Activated CD4-positive, alpha-beta T cell treated with anti-CD3 and anti-CD28 coated beads, Interleukin-2, amount 50 U/mL, for 24 hours (primary cell): ENCODE data around the gene FGD4.

Experiments used
- DNase-seq, 2 donors: peaks; one replicate each; pipeline ENCODE4 v3.0.0-alpha.2; 2020; ENCODE audit warnings: low read depth in 1 of 2, low spot score in 1 of 2

Gene FGD4

DNA sequence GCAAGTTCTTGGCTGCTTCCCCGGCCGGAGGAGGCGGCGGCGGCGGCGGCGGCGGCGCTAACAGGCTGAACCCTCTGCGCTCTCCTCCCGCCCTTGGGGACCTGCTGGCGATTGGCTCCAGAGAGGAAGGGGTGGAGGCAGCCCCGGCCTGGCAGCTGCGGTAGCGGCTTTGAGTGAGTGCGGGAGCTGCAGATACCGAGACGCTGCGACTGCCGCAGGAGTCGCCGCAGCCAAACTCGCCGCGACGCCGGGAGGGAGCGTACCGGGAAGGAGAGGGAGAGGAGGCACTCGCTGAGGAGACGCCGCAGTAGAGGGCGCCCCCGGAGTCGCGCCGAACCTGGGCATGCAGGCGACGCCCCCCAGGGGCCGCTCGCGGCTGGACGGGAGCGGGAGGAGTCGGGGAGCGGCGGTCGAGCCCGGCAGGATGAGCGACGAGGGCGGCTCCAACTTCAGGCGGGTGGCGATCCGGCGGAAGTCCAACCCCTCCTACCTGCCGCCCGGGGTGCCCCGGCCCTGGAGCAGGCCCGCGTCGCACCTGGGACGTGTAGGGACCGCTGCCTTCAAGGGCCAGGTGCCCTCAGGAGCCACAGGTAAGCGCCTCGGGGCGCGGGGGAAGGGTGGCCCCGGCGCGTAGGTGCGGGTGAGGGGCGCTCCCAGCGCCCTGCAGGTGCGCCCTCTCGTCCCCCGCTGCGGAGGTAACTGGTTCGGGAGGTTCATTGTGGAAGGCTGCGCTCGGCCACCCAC is at the start of gene FGD4:
Gene FGD4 (plus strand): TSS at position 189 of the 744 bp plus-strand sequence.
- peak in 1 of 2 donors; percentile 44 for DNase-seq

DNA sequence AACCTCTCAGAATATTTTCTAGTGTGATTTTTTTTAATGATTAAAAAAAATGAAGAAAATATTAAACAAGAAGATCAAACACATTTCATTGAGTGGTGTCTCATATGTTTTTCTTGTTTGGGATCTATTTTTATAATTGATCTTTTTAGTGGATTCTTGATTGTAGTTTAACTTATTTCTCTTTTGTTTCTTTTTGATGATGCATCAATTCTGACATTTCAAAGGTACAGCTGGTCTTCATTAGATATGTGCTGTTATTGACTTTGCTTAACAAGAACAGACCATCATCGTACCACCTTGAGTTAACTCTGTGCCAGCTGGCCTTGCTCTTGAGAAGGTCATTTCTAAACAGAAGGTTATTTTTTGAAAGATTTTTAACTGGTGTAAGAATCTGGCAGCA is 45.8 kb upstream of the FGD4 start:
- no peak for DNase-seq

DNA sequence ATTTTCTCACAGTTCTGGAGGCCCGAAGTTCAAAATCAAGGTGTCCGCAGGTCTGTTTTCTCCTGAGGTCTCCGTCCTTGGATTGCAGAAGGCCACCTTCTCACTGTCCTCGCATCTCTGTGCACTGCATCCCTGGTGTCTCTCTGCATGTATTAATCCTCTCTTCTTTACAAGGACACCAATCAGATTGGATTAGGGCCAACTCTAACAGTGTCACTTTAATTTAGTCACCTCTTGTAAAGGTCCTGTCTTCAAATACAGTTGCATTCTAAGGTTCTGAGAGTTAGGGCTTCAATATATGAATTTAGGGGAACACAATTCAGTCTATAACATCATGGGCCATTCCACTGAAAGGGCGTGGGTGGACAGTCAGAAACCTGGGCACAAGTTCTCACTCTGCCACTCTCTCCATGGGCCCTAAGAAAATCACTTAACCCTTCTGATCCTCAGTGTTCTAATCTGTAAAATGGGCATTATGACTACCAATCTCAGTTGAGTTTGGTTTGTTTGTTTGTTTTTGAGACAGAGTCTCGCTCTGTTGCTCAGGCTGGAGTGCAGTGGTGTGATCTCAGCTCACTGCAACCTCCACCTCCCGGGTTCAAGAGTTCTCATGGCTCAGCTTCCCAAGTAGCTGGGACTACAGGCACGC is 41.6 kb upstream of the FGD4 start:
- DNase-seq, result no peak

DNA sequence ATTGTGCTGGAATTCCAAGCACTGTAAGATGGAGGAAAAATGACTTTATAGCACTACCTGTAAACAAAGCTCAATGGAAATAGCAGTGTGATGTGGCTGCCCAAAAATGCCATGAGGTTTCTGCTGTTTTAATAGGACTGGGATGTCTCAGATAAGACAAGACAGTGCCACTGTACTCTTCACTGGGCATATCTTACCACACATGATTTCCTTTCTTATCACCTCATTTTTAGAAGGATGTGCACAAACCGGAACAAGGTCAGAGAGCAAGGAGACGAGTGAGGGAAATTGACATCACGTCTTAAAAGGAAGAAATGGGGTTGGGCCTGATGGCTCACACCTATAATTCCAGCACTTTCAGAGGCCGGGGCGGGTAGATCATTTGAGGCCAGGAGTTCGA is 38.4 kb upstream of the FGD4 start:
- no peak for DNase-seq

DNA sequence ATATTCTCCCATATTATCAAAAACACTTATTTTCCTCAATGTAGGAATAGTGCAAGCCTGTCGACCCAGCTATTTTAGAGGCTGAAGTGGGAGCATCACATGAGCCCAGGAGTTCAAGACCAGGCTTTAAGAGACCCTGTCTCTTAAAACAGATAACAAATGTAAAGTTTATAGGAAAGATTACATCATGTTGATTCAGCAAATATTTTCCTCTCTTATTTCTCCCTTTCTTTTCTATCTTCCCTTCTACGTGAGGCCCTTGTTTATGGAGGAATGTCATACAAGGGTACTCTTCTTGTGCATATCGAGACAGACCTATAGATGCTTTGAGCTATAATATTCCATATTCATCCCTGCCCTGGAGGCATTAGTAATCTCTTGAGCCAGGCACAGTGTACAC is 36.5 kb upstream of the FGD4 start:
- DNase-seq, result no peak

DNA sequence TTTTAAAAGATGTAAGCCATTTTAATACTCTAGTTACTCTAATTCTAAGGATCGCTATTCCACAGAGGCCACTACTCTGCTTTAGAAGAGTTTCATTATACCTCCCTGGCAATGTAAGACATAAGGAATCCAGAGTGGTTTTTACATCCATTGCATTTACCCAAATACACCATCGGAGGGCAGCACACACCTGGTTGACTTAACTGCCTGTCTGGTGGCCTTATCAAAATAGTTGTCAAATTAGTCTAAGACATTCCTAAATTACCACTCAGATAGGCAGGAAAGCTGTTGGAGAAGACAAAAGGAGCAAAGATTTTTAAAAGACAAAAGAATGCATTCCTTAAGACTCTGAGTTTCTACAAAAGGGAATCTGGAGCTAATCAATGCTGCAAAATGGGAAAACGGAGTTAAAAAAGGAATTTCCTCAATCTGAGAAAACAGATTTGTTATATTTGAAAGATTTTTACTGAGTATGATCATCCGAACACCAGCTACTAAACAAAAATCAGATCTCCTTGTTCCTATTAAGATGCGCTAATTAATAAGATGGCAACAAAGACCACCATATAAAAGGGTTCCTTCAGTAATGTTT is 33.8 kb upstream of the FGD4 start:
- DNase-seq, result peak in 1 of 2 donors; percentile 15

DNA sequence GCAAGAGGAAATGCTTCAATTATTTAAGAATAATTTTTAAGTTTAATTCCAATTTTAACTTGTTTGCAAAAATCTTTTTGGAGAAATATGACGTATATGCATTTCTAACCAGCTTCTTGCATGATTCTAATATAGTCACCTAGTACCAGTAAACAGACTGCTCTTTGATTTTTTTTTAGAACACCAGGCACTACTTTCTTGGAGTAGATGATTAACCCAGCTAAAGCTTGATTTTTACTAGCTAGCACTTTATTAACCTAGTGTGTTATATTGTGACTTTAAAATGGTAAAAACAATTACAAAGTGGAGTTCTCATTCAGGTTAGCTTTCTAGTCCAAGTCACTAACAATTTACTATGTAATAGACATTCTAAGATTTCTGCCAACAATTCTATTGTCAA is 32.6 kb upstream of the FGD4 start:
- DNase-seq, result no peak

DNA sequence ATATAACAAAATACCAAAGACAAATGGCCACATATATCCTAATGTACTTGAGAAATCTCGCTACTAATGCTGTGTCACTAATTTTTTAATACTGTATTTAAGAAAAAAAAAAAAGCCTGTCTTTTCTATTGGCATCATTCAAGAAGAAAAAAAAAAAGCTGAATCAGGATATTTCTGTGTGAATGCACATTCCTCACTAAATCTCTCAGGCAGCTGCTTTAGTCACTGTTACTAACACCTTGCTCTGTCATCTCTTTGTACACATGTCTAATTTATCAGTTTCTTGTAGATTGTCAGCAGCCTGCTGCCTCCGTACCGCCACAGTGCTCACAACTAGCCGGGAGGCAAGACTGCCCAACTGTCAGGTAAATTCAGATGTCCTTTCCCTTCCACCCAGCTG is 32.0 kb upstream of the FGD4 start:
- DNase-seq, result no peak

DNA sequence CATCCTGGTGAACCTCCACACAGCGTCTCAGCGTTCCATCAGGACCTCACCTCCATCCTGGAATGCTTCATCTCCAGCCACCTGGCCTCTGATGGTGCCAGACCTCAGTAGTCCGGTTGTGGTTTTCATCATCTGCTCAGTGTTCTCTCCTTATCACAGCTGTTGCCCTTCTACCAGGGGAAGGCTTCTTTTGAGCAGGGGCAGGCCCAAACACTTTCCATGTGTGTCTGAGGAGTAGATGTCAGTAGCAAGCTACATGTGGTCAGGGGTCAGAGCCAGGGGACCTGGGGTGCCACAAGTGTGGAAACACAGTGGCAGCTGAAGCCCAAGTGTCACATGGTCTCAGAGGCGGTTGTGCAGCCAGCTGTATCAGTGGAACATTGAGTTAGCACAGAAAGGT is 30.2 kb upstream of the FGD4 start:
- DNase-seq, result no peak

DNA sequence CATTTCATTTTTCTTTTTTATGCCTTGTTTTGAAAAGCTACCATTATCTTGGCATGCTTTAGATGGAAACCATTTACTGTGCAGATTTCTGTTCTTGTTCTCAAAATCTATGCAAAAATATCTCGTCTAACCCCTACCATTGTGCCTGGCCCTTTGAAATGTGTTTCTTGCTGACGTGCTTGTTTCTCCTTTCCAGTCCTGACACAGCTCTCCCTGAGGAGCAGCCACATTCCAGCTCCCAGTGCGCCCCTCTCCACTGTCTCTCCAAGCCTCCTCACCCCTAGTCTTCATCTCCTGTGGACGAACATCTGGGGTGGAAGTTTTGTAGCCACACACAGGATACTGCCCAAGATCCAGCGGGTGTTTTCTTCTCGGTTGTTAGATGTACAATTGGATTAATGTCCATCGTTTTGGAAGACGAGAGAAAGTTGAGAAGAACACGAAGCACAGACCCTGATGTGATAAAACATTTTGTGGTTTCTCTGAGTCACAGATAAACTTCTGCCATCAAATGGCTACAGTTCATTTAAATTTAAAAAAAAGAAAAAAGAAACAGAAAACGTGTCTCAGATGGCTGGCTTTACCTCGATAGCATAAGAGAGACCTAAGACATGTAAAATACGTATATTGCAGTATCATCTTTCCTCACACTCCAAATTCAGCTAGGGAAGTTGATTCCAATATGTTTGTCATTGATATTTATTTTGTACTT is 21.9 kb upstream of the FGD4 start:
- no peak for DNase-seq

DNA sequence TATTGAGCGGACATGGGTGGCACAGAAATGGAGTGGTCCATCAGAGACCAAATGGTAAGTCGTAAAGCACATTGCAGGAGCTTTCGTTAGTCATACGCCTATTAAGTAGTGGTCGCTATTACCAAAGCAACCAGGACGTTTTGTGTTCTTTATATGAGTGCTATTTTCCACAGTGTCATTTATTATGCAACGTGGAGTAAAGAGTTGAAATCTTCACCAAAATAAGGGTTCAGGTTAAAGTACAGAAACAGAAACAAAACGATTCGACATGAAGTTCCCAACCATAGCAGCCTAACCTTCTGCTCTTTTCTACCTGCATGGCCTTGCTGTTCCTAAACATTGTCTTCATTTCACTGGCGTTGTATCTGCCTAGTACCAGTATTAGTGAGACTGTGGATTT is 20.1 kb upstream of the FGD4 start:
- no peak for DNase-seq

DNA sequence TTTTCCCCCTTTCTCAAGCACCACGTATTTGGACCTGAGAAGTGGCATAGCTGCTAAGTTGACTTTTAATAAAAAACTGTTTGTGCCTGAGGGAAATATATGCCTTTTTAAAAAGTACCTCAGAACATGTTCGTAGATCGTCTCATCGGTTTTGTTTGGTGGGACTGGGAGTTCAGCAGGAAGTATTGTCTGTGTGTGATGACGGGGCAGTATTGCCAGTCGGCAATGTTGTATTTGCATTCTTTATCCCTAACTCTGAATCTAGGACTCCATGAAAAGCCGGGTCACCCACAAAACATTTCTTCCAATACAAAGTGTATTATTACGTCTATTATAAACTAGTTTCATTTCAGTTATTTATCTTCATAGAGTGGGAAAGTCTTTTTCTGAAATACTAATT is 19.7 kb upstream of the FGD4 start:
- no peak for DNase-seq

DNA sequence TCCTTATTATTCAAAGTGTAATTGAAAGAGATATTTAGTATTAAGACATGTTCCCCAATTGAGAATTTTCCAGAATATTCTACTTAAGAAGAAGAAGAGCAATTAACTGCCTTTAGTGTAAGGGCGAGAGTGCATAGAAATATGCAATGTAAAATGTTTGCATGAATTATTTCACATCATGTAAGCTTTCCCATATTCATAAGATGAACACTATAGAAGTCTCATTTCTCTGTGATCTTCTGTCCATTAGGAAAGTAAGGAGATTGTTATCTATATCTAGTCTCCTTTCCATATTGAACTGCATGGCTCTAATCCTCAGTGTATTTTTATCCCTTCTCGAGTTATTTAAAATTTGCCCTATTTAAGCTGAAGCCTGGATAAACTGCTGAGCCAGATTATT is 17.1 kb upstream of the FGD4 start:
- no peak for DNase-seq

DNA sequence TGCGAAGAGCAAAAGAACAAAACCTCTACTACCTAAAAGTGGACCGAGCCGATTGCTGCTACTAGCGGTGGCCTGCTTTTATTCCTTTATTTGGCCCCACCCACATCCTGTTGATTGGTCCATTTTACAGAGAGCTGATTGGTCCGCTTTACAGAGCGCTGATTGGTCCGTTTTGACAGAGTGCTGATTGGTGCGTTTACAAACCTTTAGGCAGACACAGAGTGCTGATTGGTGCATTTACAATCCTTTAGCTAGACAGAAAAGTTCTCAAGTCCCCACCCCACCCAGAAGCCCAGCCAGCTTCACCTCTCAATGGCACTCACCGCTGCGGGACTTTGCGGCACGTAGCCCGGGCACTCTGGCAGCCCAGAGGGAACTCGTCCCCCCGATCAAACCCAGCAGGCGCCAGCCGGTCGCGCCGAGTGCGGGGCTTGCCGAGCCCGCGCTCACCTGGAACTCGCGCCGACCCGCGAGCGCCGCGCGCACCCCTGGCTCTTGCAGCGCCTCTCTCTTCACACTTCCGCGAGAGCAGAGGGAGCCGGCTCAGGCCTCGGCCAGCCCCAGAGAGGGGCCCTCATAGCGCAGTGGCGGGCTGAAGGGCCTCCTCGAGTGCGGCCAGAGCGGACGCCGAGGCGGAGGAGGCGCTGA is 8.7 kb upstream of the FGD4 start:
- no peak for DNase-seq

DNA sequence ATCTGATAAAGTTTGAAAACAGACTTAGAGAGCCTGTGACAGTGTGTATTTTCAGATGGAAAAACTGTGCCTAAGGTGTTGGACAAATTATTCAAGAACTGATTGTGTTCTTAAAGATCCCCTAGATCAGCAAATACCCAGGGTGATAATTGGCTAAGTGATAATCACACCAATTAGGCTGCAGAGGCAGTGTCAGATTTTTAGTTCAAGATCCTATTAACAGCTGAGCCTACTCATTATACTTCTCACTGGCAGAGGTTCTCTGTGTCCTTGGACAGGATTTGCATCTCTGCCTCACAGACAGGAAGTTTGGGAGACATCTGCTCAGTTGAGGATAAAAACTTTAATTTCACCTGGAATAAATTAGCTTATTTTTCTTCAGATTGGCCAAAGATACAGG is 4.3 kb upstream of the FGD4 start:
- no peak for DNase-seq

DNA sequence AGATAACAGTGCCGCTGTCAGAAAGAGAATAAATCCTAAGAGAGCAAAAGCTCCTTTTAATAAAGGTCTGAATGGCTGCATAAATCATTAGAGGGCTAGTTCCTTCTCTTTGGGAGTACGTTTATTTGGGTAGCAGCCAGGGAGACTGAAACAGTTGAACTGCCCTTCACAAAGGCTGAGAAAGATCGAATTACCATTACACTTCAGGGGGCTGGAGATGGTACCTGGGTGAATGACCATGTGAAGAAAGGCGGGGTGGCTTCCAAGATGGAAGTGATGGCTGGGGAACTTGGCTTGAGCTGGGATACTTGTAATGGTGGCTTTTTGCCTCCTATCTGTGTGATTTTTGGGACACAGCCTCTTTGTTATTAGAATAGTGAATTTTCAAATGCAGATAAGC is 1.7 kb upstream of the FGD4 start:
- DNase-seq, result no peak

DNA sequence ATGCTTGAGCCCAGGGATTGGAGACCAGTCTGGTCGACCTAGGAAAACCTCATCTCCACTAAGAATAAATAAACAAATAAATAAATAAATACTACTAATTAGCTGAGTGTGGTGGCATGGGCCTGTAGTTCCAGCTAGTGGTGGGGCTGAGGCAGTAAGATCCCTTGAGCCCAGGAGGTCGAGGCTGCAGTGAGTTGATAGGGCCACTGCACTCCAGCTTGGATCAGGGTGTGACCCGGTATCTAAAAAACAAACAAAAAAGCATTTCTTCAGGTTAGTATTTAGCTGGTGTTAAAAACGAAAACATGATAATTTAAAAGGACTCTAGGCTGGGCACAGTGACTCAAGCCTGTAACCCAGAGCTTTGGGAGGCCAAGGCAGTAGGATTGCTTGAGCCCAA is 1.2 kb upstream of the FGD4 start:
- DNase-seq, result no peak

DNA sequence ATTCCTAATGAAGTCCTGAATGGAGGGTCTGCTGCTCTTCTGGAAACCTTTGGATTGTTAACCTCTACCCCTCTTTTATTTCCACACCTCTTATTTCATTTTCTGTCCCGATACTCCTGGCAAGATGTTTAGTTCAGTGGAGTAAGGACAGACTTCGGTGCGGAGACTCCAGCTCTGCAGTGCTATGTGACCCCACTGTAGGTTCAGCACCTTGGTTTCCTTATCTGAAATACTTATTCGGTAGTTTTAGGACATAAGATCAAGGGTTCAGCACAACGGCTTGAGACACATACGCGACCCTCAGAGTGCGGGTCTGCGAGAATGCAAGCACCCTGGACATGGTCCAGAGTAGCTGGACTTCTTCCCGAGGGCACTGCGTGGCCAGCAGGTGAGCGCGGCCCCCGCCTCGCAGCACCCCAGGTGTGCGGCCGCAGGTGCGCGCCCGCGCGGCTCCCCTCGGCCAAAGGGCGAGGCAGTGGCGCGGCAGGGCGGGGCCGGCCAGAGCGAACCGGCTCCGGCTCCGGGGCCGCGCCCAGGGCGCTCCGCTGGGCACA is 465 bp upstream of the FGD4 start:
- DNase-seq, result no peak

DNA sequence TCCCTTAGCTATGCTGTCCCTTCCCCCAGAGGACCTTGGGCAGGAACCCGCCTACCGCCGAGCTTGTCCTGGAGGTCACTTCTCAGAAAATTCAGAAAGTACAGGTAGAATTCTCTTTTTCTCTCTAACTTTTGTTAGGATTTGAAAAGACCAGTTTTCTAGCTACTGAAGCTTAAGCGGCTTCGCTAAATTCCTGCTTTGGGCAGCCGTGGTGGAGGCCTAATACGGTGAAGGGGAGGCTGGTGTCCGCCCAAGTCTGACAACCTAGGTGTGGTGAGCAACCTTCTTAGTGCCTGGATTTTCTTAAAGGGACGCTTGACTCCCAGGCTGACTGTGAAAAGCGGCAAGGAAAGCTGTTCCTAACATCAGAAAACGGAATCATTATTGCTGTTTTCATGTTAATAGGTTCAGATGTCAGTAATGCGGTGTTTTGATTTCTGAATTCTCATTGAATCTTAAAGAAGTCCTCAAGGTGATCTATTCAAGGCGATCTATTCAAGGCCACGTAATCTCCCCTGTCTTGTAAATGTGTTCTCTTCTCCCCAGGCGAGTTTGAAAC is 835 bp downstream of the FGD4 start:
- no peak for DNase-seq

DNA sequence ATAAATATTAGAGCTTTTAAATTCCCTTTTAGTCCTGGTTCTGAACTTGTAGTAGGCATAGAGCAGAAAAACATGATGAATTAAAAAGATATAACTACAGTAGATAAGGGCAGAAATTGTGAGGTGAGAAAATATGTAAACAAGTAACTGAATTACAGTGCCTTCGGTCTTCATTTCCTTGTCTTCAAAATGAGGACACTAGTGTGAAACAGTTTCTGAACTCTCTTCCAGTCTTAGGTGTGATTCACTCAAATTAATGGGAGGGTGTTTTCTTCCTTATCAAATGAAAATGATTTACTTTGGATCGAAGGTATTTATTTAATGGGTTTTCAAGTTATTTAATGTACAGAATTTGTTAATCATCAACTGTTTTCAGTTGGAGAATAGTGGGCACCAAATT is 1.5 kb downstream of the FGD4 start:
- DNase-seq, result no peak

DNA sequence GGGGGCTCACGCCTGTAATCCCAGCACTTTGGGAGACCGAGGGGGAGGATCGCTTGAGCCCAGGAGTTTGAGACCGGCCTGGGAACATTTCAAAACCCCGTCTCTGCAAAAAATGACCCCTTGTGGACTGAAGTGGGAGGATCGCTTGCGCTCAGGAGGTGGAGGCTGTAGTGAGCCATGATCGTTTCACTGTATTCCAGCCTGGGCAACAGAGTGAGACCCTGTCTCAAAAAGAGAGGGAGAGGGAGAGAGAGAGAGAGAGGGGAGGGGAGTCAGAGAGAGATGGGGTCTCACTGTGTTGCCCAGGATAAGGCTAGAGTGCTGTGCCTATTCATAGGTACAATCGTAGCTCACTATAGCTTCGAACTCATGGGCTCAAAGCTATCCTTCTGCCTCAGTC is 2.8 kb downstream of the FGD4 start:
- no peak for DNase-seq
